H1 (cell line): Measurements from ENCODE around the gene CELF2. TPM values are rescaled to one million over a fixed set of nuclear protein-coding genes. Genes with fewer than 3 reads are reported as not detected.

ENCODE experiments used
- ASH2L ChIP-seq: fragments of 200-600, 300-600 bp; sonication (generic); IDR thresholded peaks from one replicate; pipeline ENCODE4 v1.7.1; 2017; ENCODE audit warnings: low read length
- CHD2 ChIP-seq: IDR thresholded peaks from 2 replicates; pipeline ENCODE4 v1.6.1; 2012; ENCODE audit warnings: low read length, improper control_type of control experiment
- KDM1A ChIP-seq: fragments of 200-600, 300-600 bp; sonication (generic); IDR thresholded peaks from 2 replicates; pipeline ENCODE4 v1.7.1; 2016; ENCODE audit warnings: mild to moderate bottlenecking, low read length, borderline replicate concordance
- NANOG ChIP-seq: IDR thresholded peaks from 2 replicates; pipeline ENCODE4 v1.6.1; 2011; ENCODE audit warnings: low read length, low read depth, mild to moderate bottlenecking, inconsistent platforms; ENCODE audit not compliant: insufficient read depth, poor library complexity, severe bottlenecking
- POU5F1 ChIP-seq: IDR thresholded peaks from 2 replicates; pipeline ENCODE4 v1.6.1; 2011; ENCODE audit warnings: low read depth, mild to moderate bottlenecking, low read length, moderate library complexity
- SIRT6 ChIP-seq: IDR thresholded peaks from one replicate; pipeline ENCODE4 v1.7.1; 2012; ENCODE audit warnings: low read length, inconsistent platforms
- SP2 ChIP-seq: IDR thresholded peaks from 2 replicates; pipeline ENCODE4 v1.6.1; 2012; ENCODE audit warnings: mild to moderate bottlenecking, low read length, inconsistent platforms
- polyA plus RNA-seq, 7 experiments: library from polyadenylated mRNA; depleted of rRNA in 3 of 7; stranded (reverse) in 5 of 7; unstranded in 2 of 7; fragments of >200 nt in 5 of 7; fragments of 200-250 nt in 2 of 7; gene quantifications; 1 replicate in 5 of 7; 2 replicates in 1 of 7; 4 replicates in 1 of 7; pipeline versions ENCODE4 v1.2.1 to v1.2.3, GENCODE V29; 2011 to 2013; ENCODE audit warnings: missing spikeins in 2 of 7, mixed read lengths in 2 of 7
- total RNA-seq: library from RNA; stranded (reverse); fragmentation: NEBNext Ultra II Directional; extraction: Animal tissue kit (Norgen Biotek cat#: 25700); gene quantifications from 2 replicates; pipeline ENCODE4 v1.2.1, GENCODE V29; 2021

Gene CELF2
- total and polyA plus RNA-seq, 2 of the 8 experiments (the other 6 are each of a cell fraction or from before 2014, with no cell fraction given), result 18.3 to 22.7 TPM

DNA sequence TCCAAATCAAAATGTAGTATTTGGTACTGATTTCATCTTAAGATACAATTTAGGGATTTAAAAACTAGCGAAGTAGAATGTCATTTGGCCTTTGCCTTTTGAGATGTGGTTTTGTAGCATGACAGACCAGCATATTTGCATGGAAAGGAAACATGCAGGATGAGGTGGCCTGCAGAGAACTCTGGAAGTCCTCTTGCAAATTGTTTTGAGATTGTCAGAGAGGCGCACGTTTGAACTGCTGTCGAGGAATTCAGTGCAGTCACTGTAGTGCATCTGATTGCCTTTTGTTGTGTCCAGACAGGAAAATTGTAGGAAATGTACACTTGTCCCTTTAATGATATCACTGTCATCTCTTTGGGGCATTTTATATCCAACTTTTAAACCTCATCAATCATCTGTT lies 136.7 kb downstream of the CELF2 start (continued):
- TF ChIP-seq SIRT6 (no peak), CHD2 (no peak), NANOG (no peak), ASH2L (no peak), POU5F1 (no peak), SP2 (no peak), KDM1A (no peak)
